GM12874 (cell line): ENCODE results near the gene C2CD5.

ENCODE experiments used
- TF ChIP-seq, protein P1 (sequence below): IDR thresholded peaks from 2 replicates; pipeline ENCODE4 v1.5.1; 2011; ENCODE audit warnings: low read depth, mild to moderate bottlenecking, control low read depth, low read length, moderate library complexity; ENCODE audit not compliant: insufficient read depth

C2CD5 gene

GRCh38 chr12:22431693-22432251 is 112.6 kb downstream of the C2CD5 start:
- TF ChIP-seq, protein P1, sequence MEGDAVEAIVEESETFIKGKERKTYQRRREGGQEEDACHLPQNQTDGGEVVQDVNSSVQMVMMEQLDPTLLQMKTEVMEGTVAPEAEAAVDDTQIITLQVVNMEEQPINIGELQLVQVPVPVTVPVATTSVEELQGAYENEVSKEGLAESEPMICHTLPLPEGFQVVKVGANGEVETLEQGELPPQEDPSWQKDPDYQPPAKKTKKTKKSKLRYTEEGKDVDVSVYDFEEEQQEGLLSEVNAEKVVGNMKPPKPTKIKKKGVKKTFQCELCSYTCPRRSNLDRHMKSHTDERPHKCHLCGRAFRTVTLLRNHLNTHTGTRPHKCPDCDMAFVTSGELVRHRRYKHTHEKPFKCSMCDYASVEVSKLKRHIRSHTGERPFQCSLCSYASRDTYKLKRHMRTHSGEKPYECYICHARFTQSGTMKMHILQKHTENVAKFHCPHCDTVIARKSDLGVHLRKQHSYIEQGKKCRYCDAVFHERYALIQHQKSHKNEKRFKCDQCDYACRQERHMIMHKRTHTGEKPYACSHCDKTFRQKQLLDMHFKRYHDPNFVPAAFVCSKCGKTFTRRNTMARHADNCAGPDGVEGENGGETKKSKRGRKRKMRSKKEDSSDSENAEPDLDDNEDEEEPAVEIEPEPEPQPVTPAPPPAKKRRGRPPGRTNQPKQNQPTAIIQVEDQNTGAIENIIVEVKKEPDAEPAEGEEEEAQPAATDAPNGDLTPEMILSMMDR = no peak

GRCh38 chr12:22416801-22417200 is 127.5 kb downstream of the C2CD5 start:
- TF ChIP-seq, protein P1 = no peak

DNA sequence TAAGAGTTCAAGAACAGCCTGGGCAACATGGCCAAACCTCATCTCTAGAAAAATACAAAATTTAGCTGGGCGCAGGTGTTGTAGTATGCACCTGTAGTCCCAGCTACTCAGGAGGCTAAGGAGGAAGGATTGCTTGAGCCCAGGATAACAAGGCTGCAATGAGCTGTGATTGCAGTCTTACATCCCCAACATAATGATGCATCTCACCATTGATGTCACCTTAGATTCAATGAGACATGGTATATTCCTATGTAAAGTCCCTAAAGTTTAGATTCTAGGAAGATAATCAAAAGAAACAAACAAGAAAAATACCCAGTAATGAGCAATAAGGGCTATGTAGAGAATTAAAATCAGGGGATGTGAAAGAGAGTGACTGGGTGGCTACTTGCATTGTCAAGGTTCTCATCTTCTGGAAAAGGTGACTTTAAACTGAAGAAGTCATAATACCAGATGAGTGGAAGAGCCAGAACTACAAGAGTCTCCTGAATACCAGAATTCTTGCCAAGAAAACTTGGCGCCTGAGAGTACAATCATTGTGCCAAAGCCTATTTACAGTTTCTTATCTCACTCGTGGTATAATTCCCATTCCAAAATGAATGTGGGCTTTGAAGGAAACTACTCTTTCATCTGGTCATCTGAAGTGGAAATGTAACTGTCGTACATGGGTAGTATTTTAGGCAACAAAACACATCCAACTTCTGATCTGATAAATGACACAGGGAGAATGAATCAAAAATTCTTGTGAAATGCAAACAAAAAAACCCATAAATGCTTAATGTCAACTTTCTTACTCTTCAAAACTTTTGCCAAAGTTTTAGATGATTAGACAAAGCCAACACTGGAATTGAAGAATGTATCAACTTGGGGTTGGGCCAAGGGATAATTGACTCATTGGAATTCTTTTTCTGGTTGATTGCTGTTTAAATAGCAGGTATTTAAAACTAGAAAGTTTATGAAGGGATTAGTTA is 128.7 kb downstream of the C2CD5 start:
- TF ChIP-seq, protein P1 = no peak

DNA sequence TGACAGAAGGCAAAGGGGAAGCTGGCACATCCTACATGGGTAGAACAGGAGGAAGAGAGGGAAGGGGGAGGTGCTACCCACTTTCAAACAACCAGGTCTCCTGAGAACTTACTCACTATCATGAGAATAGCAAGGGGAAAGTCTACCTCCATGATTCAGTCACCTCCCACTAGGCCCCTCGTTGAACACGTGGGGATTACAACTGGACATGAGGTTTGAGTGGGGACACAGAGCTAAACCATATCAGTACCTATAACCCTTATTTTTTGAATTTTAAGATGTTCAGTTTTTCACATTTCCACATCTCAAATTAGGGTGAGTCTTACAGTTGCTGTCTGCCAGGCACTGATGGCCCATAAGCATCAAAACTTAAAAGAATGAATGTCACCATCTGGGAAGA is 129.6 kb downstream of the C2CD5 start:
- TF ChIP-seq, protein P1 = no peak

GRCh38 chr12:22413592-22413991 is 130.8 kb downstream of the C2CD5 start:
- TF ChIP-seq, protein P1 = no peak

- TF ChIP-seq, protein P1 = no peak
Observed at GRCh38 chr12:22412581-22412980, 131.8 kb downstream of the C2CD5 start.

GRCh38 chr12:22410486-22410885 is 133.9 kb downstream of the C2CD5 start:
- TF ChIP-seq, protein P1 = no peak
